GM12874 (cell line): ENCODE results near the gene TIMM29.

Experiments used
- CTCF ChIP-seq: IDR thresholded peaks from 2 replicates; pipeline ENCODE4 v1.5.1; 2011; ENCODE audit warnings: low read depth, mild to moderate bottlenecking, control low read depth, low read length, moderate library complexity; ENCODE audit not compliant: insufficient read depth

TIMM29 gene

GRCh38 chr19:10896851-10897526, 31.6 kb upstream of the TIMM29 start:
- TF ChIP-seq CTCF = no peak

GRCh38 chr19:10898633-10899032, 30.0 kb upstream of the TIMM29 start:
- TF ChIP-seq CTCF = no peak

GRCh38 chr19:10899151-10899653, 29.4 kb upstream of the TIMM29 start:
- TF ChIP-seq CTCF = no peak

- no peak for TF ChIP-seq CTCF
These were observed 20.7 kb upstream of the TIMM29 start for GRCh38 chr19:10907925-10908324.

GRCh38 chr19:10908380-10908960, 20.1 kb upstream of the TIMM29 start:
- TF ChIP-seq CTCF = no peak

GRCh38 chr19:10911579-10912363, 16.8 kb upstream of the TIMM29 start:
- TF ChIP-seq CTCF = no peak

GRCh38 chr19:10912619-10913018, 16.0 kb upstream of the TIMM29 start:
- TF ChIP-seq CTCF = no peak
